LNCaP clone FGC (cell line): ENCODE results near the gene SLAMF6.
"Not testable (repeated sequence)": the region's sequence is repeated elsewhere in the genome, so short reads cannot be mapped to it uniquely, and the experiment has no call there.

ENCODE experiments used
- DNase-seq: peaks from one replicate; pipeline ENCODE4 v3.0.0-alpha.2; 2011; ENCODE audit warnings: low read depth
- H3K4me3 ChIP-seq: 2 replicates; pipeline ENCODE4 v1.5.1; 2011; ENCODE audit warnings: mild to moderate bottlenecking, low read depth, low read length, control low read depth
- CTCF ChIP-seq: IDR thresholded peaks from 2 replicates; pipeline ENCODE4 v1.5.1; 2012; ENCODE audit warnings: mild to moderate bottlenecking; ENCODE audit not compliant: control insufficient read depth, insufficient read depth; ENCODE audit errors: extremely low read depth

Gene SLAMF6

GRCh38 chr1:160537714-160538665 is 14.9 kb upstream of the SLAMF6 start:
- H3K4me3 ChIP-seq = no peak overlapping the region
- no peak for DNase-seq
- no peak for TF ChIP-seq CTCF

GRCh38 chr1:160534823-160535605 is 12.0 kb upstream of the SLAMF6 start:
- no peak overlapping the region for H3K4me3 ChIP-seq
- DNase-seq = no peak
- no peak for TF ChIP-seq CTCF

- H3K4me3 ChIP-seq, DNase-seq: not testable (repeated sequence)
Measured at GRCh38 chr1:160532557-160532813, 9.4 kb upstream of the SLAMF6 start.

GRCh38 chr1:160531809-160532556 is 8.9 kb upstream of the SLAMF6 start:
- DNase-seq, H3K4me3 ChIP-seq: not testable (repeated sequence)

- DNase-seq = not testable (repeated sequence)
Measured at GRCh38 chr1:160529401-160529952, 6.4 kb upstream of the SLAMF6 start.

GRCh38 chr1:160523789-160524188 is 734 bp upstream of the SLAMF6 start:
- DNase-seq = not testable (repeated sequence)

More at GRCh38 chr1:160529401-160529952, 6.4 kb upstream of the SLAMF6 start:
- H3K4me3 ChIP-seq = not testable (repeated sequence)

GRCh38 chr1:160522136-160522535 is 919 bp downstream of the SLAMF6 start:
- H3K4me3 ChIP-seq = no peak overlapping the region
- DNase-seq = no peak
- no peak for TF ChIP-seq CTCF

More at GRCh38 chr1:160523789-160524188, 734 bp upstream of the SLAMF6 start:
- H3K4me3 ChIP-seq = not testable (repeated sequence)

- DNase-seq = no peak
- no peak overlapping the region for H3K4me3 ChIP-seq
- no peak for TF ChIP-seq CTCF
Measured at GRCh38 chr1:160521554-160521953, 1.5 kb downstream of the SLAMF6 start.
